Tibial artery (tissue), 4 donors: ENCODE results near the gene SOWAHA.

Source experiments
- DNase-seq, 2 donors: peaks; one replicate each; pipeline ENCODE4 v3.0.0-alpha.2; 2019
- H3K27ac ChIP-seq, 2 donors: fragments of 200-600 bp; sonication (generic) in 1 of 2; 1 replicate in 1 of 2; 2 replicates in 1 of 2; pipeline ENCODE4 v1.5.1; 2018 to 2019; ENCODE audit warnings: mild to moderate bottlenecking in 1 of 2
- H3K27me3 ChIP-seq, 2 donors: fragments of 200-600 bp; sonication (generic) in 1 of 2; one replicate each; pipeline versions ENCODE4 v1.5.1 to v1.6.0; 2016 to 2019
- H3K36me3 ChIP-seq, 3 donors: fragments of 200-600 bp; sonication (generic) in 2 of 3; one replicate each; pipeline ENCODE4 v1.5.1; 2016 to 2019; ENCODE audit warnings: mild to moderate bottlenecking in 2 of 3
- H3K4me1 ChIP-seq, 4 donors: fragments of 200-600 bp; sonication (generic) in 2 of 4; 1 replicate in 3 of 4; 2 replicates in 1 of 4; pipeline ENCODE4 v1.5.1; 2016 to 2019
- H3K4me3 ChIP-seq, 2 donors: fragments of 200-600 bp; sonication (generic) in 1 of 2; 1 replicate in 1 of 2; 2 replicates in 1 of 2; pipeline ENCODE4 v1.5.1; 2018 to 2019; ENCODE audit warnings: mild to moderate bottlenecking in 2 of 2
- H3K9me3 ChIP-seq, 3 donors: fragments of 200-600 bp; sonication (generic) in 1 of 3; one replicate each; pipeline ENCODE4 v1.5.1; 2016 to 2019
- CTCF ChIP-seq, 2 experiments: fragments of 200-600 bp in 1 of 2; fragments of 450-650 bp in 1 of 2; IDR thresholded peaks; one replicate each; pipeline ENCODE4 v1.5.1; 2017 to 2019; ENCODE audit warnings: antibody characterized with exemption in 2 of 2, mild to moderate bottlenecking in 1 of 2, moderate library complexity in 1 of 2
- intact Hi-C: fragments of 100-400 bp; cut with DNase I; formaldehyde crosslinking; loops from one replicate; pipeline ENCODE4 v1.15.0; 2023; ENCODE audit warnings: low total_unique reads

Gene SOWAHA

GRCh38 chr5:132827943-132828673 is 15.0 kb downstream of the SOWAHA start:
- Histone ChIP-seq H3K27ac (no peak overlapping the region), H3K4me1 (peaks cover 0 to 25% (median 17%) of the 10 kb centered on the region in 4 donors), H3K4me3 (no peak overlapping the region), H3K36me3 (peaks cover 0 to 9% (median 0%) of the 10 kb centered on the region in 3 donors), H3K27me3 (peaks cover 0 to 7% of the 10 kb centered on the region in 2 donors), H3K9me3 (no peaks in the 10 kb centered on the region)
- DNase-seq, result no peak
- TF ChIP-seq CTCF (IDR thresholded peaks at IDR 0.05), result no peak
- intact Hi-C loops, result no loop called here

- TF ChIP-seq CTCF (IDR thresholded peaks at IDR 0.05), result no peak
Observed at GRCh38 chr5:132828846-132829494, 15.9 kb downstream of the SOWAHA start.

GRCh38 chr5:132829742-132830435 is 16.8 kb downstream of the SOWAHA start:
- DNase-seq, result peak; percentile 63 to 82
- intact Hi-C loops, result no loop called here
- Histone ChIP-seq H3K36me3 (peaks cover 0 to 9% (median 0%) of the 10 kb centered on the region in 3 donors), H3K27me3 (peaks cover 0 to 7% of the 10 kb centered on the region in 2 donors), H3K4me1 (peaks cover 0 to 21% (median 13%) of the 10 kb centered on the region in 4 donors), H3K27ac (peak overlapping the region; percentile 42 to 51), H3K4me3 (peak overlapping the region; percentile 67 to 75), H3K9me3 (no peaks in the 10 kb centered on the region)
- peak; percentile 71 to 93 for TF ChIP-seq CTCF (IDR thresholded peaks at IDR 0.05)

More at GRCh38 chr5:132828846-132829494, 15.9 kb downstream of the SOWAHA start:
- H3K36me3 ChIP-seq, result peaks cover 0 to 9% (median 0%) of the 10 kb centered on the region in 3 donors
- DNase-seq, result no peak
- no peak overlapping the region for H3K27ac ChIP-seq
- no peaks in the 10 kb centered on the region for H3K9me3 ChIP-seq
- H3K4me1 ChIP-seq, result peaks cover 0 to 21% (median 13%) of the 10 kb centered on the region in 4 donors
- H3K27me3 ChIP-seq, result peaks cover 0 to 7% of the 10 kb centered on the region in 2 donors
- peak overlapping the region in 1 of 2 donors; percentile 75 for H3K4me3 ChIP-seq
- intact Hi-C loops, result no loop called here

GRCh38 chr5:132830436-132831094 is 17.5 kb downstream of the SOWAHA start, which contains the start of gene SHROOM1:
TSS of gene SHROOM1 (minus strand) at chr5:132830647. CDS start at chr5:132826140, 4,507 bp downstream.
- no peaks in the 10 kb centered on the region for H3K9me3 ChIP-seq
- H3K36me3 ChIP-seq, result peaks cover 0 to 3% (median 0%) of the 10 kb centered on the region in 3 donors
- H3K27me3 ChIP-seq, result peaks cover 0 to 7% of the 10 kb centered on the region in 2 donors
- intact Hi-C loops, result no loop called here
- peak in 1 of 2 donors; percentile 78 for DNase-seq
- TF ChIP-seq CTCF (IDR thresholded peaks at IDR 0.05), result no peak
- H3K27ac ChIP-seq, result peak within 1 kb of the TSS; percentile 42 to 51
- peak within 1 kb of the TSS; percentile 67 to 75 for H3K4me3 ChIP-seq
- H3K4me1 ChIP-seq, result peaks cover 0 to 19% (median 13%) of the 10 kb centered on the region in 4 donors
